SHP77 (cell line): Measurements from ENCODE around the gene ARMC6.
A peak's percentile ranks its signal among the peaks of the same experiment; 100 is the strongest.
"Not testable (repeated sequence)": the region's sequence is repeated elsewhere in the genome, so short reads cannot be mapped to it uniquely, and the experiment has no call there.

Source experiments
- DNase-seq, 2 experiments: peaks; one replicate each; lab custom pipeline; 2025; lab: John Stamatoyannopoulos, UW

Gene ARMC6

GRCh38 chr19:19022380-19022961, 10.9 kb upstream of the ARMC6 start:
- no peak for DNase-seq

- DNase-seq, result not testable (repeated sequence)
These were observed 10.0 kb upstream of the ARMC6 start for GRCh38 chr19:19023376-19023775.

- no peak for DNase-seq
These were observed 7.5 kb upstream of the ARMC6 start for GRCh38 chr19:19025861-19026260.

- DNase-seq, result no peak
These were observed 7.0 kb upstream of the ARMC6 start for GRCh38 chr19:19026299-19026971.

- DNase-seq, result no peak
These were observed 6.2 kb upstream of the ARMC6 start for GRCh38 chr19:19027228-19027627.

GRCh38 chr19:19028526-19028925, 4.9 kb upstream of the ARMC6 start:
- no peak for DNase-seq

- no peak for DNase-seq
These were observed 1.5 kb upstream of the ARMC6 start for GRCh38 chr19:19031891-19032290.

GRCh38 chr19:19032420-19033175, 805 bp upstream of the ARMC6 start:
- peak; percentile 60 to 71 for DNase-seq

GRCh38 chr19:19033176-19033425, 302 bp upstream of the ARMC6 start:
- no peak for DNase-seq

GRCh38 chr19:19034204-19034624, 811 bp downstream of the ARMC6 start:
- peak; percentile 67 to 81 for DNase-seq

- DNase-seq, result no peak
These were observed 6.5 kb downstream of the ARMC6 start for GRCh38 chr19:19039901-19040300.

- DNase-seq, result no peak
These were observed 7.0 kb downstream of the ARMC6 start for GRCh38 chr19:19040417-19040816.

GRCh38 chr19:19042732-19043280, 9.4 kb downstream of the ARMC6 start:
- no peak for DNase-seq

- DNase-seq, result no peak
These were observed 10.1 kb downstream of the ARMC6 start for GRCh38 chr19:19043481-19043880.

- no peak for DNase-seq
These were observed 10.5 kb downstream of the ARMC6 start for GRCh38 chr19:19043881-19044280.

GRCh38 chr19:19049406-19049805, 16.0 kb downstream of the ARMC6 start:
- no peak for DNase-seq

- DNase-seq, result no peak
These were observed 16.7 kb downstream of the ARMC6 start for GRCh38 chr19:19050104-19050503.

- no peak for DNase-seq
These were observed 17.3 kb downstream of the ARMC6 start for GRCh38 chr19:19050731-19051130.

- DNase-seq, result no peak
These were observed 18.2 kb downstream of the ARMC6 start for GRCh38 chr19:19051478-19052213.

GRCh38 chr19:19052921-19053320, 19.5 kb downstream of the ARMC6 start:
- no peak for DNase-seq

GRCh38 chr19:19053508-19054314, 20.3 kb downstream of the ARMC6 start:
- peak; percentile 58 to 62 for DNase-seq
